Measurements from ENCODE around the gene SMAD3.

Gene SMAD3

DNA sequence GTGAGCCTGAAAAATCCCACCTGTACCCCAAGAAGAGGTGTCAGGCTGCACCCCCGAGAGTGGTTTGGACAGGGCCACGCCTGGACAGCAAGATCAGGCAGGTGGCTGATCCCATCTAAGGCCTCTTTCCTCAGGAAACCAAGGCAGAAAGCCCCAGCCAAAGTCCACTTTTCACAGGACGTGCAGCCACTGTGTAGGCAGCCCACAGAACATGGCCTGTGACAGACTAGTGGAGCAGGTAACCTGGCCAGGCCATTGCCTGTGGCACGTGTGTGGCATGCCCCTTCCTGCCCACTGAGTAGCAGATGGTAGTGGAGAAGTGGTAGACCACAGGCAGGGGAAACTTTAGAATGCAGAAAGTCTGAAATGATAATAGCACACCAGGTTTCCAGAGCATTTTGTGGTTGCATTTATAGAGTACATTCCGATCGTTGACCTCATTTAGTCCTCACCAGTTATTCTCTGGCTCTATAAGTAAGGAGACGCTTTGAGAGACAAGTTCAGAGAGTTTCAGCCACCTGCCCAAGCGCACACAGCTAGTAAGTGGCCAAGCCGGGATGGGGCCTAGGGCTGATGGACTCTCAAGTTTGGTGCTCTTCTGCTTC, 120.3 kb downstream of the SMAD3 start:
- no peak for DNase-seq

DNA sequence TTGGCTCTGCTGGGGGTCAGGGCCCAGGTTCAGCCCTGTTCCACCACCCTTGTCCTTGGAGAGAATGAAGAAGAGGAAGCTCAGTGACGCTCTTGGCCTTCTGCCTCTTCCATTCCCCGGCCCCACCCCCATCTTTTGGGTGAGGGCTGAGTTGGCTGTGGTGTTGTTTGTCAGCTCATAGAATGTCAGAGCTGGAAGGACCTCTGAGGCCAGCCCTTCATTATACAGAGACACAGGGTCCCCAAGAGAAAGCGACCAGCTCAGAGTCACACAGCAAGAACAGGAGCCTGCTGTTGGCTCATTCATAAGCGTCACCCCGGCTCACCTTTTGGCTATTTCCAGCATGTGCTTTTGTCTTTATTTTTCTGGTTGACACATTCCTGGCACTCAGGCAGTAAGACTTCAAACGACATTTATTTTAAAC, 120.8 kb downstream of the SMAD3 start:
- DNase-seq, result no peak

DNA sequence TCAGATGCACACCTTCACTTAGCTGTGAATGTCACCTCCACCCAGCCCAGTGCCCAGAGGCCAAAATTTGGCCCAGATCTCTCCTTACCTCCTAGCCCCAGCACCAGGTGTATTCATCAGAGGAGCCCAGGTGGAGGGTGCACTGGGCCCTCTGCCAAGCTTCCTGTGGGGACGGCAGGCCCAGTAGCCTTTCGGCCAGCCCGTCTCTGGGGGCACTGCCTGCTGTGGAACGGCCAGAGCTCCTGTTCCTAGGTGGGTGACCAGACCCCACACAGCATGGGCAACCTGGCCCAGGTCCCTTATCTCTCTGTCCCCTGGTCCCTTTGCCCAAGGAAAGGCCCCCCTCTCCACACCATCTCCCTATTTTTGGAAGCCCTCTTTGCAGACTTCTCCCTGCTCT, 121.3 kb downstream of the SMAD3 start:
- DNase-seq, result peak; percentile 29

DNA sequence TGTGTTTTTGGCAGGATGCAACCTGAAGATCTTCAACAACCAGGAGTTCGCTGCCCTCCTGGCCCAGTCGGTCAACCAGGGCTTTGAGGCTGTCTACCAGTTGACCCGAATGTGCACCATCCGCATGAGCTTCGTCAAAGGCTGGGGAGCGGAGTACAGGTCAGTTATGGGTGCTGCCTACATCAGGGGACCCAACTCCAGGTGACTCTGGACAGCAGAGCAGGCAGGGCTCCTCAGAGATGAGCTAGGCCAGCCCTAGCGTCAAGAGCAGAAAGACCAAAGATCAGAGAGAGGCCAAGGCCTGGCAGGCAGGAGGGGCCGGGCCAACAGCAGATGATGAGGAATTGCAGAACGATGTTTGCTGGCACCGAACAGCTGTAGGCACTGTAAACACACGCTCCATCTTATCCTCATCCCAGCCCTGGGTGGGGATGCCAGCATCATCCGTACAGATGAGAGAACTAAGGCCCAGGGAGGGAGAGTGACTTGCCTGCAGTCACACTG, 122.0 kb downstream of the SMAD3 start:
- no peak for DNase-seq

DNA sequence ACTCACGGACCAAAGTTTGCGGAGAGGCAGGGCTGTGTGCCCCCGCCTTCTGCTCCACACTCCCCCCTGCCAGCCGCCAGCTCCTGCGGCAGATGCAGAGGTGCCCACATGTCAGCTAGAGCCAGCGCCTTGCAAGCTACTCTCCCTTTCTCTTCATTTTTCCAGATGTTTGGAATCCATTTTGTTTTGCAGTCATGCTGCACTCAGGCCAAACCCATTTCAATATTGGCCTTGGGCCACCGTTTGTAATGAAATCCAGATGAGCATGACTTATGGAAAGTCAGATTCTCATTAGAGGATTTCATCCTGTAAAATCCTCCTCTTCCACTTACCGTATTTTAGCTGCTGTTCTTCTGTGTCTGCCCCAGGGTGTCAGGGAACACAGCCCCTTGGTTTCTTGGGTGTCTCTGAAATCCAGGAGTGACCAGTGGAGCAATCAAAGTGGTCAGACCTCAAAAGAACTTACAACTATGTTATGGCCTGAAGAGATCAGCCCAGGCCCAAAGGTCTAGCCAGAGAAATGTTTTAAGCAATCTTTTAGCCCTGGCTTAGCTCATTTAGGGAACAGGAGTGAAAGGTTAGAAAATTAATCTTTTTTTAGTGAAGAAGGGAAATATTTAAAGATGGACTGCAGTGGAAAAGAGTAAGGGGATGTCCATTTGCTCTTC, 123.3 kb downstream of the SMAD3 start:
- no peak for DNase-seq

DNA sequence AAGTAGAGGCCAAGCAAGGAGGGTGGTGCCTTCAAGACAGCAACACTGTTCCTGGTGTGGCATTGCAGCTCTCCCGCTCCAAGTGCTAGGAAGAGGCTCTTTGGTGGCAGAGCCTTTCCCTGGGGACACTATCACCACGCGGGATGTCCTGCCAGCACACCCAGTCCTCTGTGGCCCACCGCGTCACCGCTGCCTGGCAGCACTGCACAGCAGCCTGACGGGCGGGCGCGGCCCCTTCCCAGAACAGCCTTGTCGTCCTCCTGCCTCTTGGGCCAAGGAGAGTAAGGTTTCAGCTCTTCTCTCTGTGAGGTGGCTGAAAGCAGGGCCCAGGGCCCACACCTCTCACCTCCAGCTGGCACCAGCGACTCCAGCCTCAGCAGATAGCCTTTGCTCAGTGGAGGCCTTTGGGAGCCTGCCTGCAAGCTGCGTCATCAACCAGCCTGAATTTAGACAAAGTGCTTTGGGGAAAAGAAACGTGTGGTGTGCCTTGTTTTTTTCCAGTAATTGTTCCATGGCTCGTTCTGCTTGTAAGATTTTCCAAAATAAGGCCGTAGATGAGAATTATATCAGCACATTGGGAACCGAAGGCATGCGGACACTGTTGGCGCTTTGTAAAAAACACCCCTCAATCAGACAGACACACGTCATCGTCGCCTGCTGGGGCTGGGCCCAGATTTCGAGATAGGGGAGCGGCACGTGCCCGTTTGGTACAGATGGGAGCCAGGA, 124.1 kb downstream of the SMAD3 start:
- DNase-seq, result no peak

DNA sequence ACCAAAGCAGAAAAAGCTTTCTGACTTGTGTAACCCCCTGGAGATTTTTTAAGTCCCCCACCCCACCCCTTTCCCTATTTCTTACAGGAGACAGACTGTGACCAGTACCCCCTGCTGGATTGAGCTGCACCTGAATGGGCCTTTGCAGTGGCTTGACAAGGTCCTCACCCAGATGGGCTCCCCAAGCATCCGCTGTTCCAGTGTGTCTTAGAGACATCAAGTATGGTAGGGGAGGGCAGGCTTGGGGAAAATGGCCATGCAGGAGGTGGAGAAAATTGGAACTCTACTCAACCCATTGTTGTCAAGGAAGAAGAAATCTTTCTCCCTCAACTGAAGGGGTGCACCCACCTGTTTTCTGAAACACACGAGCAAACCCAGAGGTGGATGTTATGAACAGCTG, 124.9 kb downstream of the SMAD3 start:
- no peak for DNase-seq

DNA sequence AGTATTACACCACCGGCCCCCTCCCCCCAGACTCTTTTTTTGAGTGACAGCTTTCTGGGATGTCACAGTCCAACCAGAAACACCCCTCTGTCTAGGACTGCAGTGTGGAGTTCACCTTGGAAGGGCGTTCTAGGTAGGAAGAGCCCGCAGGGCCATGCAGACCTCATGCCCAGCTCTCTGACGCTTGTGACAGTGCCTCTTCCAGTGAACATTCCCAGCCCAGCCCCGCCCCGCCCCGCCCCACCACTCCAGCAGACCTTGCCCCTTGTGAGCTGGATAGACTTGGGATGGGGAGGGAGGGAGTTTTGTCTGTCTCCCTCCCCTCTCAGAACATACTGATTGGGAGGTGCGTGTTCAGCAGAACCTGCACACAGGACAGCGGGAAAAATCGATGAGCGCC, 125.4 kb downstream of the SMAD3 start:
- DNase-seq, result no peak

DNA sequence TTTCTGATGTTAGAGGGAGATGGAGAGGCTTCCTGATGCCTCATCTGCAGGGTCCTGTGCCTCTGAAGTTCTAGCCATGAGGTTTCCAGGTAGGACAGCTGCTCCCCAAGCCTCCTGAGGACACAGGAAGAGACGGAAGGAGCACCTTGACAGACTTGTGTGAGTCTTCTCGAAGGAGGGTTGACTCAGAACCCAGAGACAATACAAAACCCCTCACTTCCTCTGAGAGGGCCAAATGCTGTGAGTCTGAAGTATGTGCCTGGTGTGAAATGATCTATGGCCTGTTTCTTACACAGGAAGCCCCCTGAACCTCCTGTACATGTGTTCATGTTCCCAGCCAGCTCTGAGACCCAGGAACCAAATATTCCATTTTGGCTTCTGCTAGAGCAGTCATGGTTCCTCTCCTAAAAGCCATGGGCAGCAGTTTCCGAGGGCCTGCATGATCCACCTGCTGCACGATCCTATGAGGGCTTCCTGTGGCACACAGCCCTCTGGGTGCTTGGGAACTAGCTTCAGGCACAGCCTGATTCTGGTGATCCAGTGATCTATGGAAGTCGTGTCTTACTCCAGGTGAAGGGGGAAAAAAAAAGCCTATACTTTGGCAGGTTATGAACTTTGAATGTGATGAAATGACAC, 126.9 kb downstream of the SMAD3 start:
- DNase-seq, result no peak

DNA sequence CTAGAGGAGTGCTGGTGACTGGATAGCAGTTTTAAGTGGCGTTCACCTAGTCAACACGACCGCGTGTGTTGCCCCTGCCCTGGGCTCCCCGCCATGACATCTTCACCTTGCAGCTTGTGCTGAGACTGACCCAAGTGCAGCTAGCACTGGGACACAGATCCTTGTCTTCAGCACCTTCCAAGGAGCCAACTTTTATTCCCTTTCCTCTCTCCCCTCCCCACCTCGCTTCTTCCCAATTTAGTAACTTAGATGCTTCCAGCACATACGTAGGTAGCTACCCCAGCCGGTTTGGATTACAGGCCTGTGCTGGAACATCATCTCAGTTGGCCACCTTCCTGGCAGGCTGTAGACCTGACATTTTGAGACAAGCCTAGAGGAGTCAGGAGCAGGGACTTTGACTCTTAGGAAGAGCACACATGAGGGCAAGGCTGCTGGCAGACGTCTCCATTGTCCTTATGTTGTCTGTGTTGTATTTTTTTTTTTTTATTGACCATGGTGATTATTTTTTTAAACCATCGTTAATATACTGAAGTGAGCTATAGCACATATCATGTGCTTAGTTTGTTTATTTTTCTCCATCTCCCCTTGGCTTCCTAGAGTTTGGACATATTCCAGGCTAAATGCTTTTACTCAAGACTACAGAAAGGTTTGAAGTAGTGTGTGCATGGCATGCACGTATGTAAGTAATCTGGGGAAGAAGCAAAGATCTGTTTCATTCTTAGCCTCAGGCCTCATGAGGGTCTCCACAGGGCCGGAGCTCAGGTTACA, 128.0 kb downstream of the SMAD3 start:
- no peak for DNase-seq

DNA sequence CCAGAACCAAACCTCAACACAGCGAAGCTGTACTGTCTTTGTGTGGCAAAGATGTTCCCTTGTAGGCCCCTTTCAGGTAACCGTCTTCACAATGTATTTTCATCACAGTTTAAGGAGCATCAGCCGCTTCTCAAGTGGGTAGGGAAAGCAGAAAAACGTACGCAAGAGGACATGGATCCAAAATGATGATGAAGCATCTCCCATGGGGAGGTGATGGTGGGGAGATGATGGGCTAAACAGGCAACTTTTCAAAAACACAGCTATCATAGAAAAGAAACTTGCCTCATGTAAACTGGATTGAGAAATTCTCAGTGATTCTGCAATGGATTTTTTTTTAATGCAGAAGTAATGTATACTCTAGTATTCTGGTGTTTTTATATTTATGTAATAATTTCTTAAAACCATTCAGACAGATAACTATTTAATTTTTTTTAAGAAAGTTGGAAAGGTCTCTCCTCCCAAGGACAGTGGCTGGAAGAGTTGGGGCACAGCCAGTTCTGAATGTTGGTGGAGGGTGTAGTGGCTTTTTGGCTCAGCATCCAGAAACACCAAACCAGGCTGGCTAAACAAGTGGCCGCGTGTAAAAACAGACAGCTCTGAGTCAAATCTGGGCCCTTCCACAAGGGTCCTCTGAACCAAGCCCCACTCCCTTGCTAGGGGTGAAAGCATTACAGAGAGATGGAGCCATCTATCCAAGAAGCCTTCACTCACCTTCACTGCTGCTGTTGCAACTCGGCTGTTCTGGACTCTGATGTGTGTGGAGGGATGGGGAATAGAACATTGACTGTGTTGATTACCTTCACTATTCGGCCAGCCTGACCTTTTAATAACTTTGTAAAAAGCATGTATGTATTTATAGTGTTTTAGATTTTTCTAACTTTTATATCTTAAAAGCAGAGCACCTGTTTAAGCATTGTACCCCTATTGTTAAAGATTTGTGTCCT, 129.0 kb downstream of the SMAD3 start:
- DNase-seq, result no peak

DNA sequence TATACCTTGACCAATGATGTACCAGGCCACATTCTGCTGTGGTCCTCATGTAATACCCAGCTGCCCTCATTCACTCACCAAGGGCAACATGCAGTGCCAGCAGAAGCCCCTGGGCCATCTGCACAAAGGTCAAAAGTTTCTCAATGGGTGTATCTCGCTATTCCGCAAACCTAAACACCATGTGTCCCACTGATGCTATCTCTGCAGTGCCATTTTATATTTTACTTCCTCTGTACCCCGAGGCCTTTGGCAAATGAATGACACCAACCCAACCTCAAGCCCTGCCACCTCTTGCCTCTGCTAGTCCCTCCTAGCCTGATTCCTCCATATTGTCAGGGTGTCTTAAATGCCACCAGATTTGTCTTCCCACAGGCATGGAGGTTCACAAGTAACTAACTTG, 129.9 kb downstream of the SMAD3 start:
- DNase-seq, result no peak

DNA sequence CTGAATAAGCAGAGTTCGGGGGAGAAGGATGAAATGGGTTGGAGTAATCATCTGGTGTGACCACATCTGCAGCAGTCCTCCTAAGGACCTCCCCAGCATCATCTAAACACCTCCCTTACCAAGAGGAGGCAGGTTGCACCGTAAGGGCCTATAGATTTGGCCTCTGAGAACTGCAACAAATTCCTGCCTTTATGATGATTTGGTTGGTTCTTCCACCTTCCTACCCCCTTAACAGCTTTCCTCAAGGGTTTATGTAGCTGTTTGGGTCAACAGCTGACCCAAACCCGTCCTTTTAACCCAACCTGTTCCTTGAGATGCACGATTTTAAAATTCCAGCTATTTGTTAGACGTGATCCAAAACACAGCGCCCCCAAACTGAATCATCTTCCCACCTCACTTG, 130.8 kb downstream of the SMAD3 start:
- DNase-seq, result no peak

DNA sequence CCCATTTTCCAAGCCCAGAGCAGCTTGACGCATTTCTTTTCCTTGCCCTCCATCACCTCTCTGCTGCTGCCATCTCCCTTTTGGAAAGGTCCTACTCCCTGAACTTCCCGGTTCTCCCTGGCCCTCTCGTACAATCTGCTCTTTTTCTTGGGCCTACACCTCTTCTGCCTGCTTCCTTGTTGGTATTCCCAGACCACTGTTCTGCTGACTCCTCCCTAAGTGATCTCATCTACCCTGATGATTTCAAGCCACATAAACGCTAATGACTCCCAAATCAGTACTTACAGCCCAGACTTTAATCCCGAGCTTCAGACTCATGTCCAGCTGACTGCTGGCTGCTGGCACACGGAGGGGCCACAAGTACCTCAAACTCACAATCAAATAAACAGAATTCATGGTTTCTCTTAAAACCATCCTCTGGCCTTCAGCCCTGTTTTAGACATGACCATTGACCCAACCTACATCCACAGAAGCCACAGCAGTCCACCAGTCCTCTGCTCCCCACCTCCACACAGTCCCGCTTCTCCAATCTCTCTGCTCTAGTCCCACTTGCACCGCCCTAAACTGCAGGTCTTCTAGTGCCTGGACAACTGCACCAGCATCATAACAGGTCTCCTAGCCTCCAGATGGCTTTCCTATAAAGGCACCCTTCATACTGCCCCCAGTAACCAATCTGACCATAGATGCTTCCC, 131.4 kb downstream of the SMAD3 start:
- no peak for DNase-seq

DNA sequence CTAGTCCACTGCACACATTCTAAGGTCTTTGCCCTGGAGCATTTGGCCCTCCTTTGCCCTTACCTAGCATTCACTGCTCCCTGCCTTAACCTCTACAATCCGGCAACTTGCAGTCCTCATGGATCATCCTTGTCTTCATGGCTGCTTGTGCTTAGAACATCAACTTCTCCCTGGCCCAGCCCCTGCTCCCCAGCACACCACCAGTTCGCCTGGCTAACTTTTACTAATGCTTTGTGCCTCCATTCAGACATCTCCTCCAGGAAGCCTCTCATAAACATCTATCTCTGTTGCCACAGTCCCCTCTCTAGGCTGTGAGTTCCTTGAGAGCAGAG, 131.9 kb downstream of the SMAD3 start:
- no peak for DNase-seq

DNA sequence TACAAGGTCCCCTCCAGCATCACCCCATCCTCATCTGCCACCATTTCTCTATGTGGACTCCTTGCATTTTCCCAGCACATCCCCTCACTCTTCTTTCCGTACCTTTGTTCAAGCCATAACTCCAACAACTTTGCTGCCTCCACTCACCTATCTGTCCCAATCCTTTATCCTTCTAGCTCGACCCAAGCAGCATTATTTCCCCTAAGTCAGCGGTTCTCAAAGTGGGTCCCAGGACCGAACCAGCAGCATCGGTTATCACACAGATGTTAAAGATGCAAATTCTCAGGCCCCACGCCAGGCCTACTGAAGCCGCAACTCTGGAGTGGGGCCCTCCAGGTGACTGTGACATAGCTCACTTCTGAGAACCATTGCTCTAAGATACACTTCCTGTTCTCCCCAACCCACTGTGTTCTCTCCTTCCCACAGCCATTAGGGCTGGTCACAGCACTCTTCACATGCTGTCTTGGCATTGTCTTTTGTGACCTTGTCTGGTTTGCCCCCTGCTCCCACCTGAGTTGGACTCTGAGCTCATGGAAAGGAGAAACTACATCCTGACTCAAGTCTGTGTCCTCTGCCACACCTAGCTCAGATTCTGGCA, 132.9 kb downstream of the SMAD3 start:
- no peak for DNase-seq

DNA sequence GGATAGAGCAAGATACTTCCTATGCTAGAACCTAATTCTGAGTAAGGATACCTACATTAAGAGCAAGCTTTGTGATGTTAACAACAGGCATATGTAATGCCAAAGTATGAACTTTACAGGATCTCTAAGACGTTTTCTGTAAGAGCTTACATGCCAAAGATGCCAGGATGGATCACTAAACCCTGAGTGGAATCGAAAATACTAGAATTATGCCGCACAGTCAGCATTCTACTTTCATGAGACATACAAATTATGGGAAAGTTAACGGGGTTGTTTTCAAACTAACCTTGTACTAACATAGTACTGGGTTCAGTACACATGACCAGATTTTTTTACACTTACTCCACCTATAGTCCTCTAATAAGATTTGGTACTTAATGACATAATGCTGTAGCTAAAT, 134.0 kb downstream of the SMAD3 start:
- DNase-seq, result no peak

DNA sequence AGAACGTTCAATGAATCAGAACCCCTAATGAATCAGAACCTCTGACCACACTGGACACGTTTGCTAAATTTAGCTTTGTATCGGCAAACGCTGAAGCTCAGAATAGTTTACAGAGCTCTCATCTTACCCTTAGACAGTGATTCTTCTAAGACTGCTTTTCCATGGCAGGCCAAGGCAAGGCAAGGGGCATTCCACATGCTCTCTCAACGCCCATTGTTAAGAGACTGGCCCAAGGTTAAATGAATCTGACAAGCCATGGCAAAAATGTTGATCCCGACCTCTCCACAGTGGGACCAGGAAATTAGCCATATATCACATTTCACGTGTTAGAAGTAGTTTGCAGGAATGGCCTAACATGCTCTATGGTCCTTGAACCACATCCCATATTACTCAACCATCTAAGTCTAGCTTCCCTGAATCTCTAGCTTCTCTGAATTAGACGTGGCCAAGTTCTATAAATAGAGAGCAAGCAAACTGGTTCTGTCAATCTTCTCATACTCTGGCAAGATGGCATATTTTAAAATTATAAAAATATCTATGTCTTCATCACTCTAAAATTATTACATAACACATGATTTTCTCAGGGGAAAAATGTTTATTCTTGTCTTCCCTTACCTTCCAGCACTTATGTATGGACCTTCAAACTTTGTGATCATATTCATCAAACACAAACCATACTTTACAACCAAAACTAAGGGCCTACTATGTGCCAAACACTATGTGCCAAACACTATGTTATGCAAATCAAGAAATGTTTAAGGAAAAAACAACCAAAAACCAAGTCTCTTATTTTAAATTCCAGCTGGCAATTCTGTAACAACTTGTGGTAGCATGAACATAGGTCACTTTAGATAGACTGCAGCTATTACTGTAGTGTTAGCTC, 134.7 kb downstream of the SMAD3 start:
- DNase-seq, result no peak

DNA sequence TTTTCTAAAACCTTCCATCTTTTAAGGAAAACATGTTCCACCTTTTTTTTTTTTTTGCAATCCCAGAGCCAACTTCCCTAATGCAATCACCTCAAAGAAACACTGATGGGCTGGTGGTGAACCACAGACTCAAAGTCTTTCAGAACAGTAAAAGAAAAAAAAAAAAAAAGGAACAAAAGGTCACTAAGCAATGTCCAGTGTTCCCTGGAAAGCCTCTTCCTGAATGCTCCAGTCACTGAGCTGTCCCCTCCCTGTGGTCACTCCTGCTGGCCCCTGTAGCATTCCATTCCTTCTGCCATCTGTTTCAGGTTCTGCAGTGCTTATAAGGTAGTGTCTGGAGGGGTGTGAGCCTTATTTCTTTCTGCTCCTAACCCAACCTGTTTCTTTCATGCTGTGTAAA, 135.7 kb downstream of the SMAD3 start:
- no peak for DNase-seq

DNA sequence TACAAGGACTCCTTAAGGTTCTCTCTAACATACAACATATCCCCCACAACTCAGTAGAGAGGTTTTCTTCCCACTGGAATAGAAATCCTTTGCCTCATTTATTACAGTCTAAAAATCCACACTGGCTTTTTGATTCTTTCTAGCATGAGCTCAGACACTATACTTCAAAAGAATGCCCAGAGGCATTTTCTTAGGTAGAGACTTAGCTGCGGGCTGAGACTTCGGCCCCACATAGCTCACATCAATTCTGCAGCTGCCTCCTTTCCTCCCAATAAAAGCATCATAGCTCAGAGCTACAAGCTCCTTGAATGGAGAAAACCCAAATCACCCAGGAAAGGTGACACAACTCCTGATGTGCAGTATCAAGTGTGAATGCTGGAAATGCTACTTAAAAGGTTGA, 136.7 kb downstream of the SMAD3 start:
- no peak for DNase-seq
